Stimulated activated memory B cell treated with anti-CD40 and anti-IgM and Interleukin-4, amounts not matched to agents 10 μg/mL and 1 μg/mL and 100 μg/mL, for 72 hours (primary cell): ENCODE data around the gene GBA2.

Experiments
- ATAC-seq: fragments of 150-1000 bp; cut with Tn5 transposase; 2 replicates; pipeline ENCODE4 v1.10.0; 2021
- H3K27ac Mint-ChIP-seq: one replicate; pipeline ENCODE4 v1.8.0; 2022; ENCODE audit warnings: mild to moderate bottlenecking, mixed read lengths
- H3K27me3 Mint-ChIP-seq: one replicate; pipeline ENCODE4 v1.8.0; 2022; ENCODE audit warnings: mixed read lengths
- H3K36me3 Mint-ChIP-seq: one replicate; pipeline ENCODE4 v1.8.0; 2022; ENCODE audit warnings: mixed read lengths
- H3K4me1 Mint-ChIP-seq: one replicate; pipeline ENCODE4 v1.8.0; 2022; ENCODE audit warnings: mixed read lengths
- H3K4me3 Mint-ChIP-seq: one replicate; pipeline ENCODE4 v1.8.0; 2022; ENCODE audit warnings: mild to moderate bottlenecking, moderate library complexity, mixed read lengths
- H3K9me3 Mint-ChIP-seq: one replicate; pipeline ENCODE4 v1.8.0; 2022; ENCODE audit warnings: mixed read lengths

Gene GBA2

GRCh38 chr9:35703906-35704672 is 44.9 kb downstream of the GBA2 start:
- no peak for ATAC-seq
- Mint-ChIP-seq H3K36me3 (peaks cover 40% of the 10 kb centered on the region), H3K4me1 (no peaks in the 10 kb centered on the region), H3K9me3 (no peaks in the 10 kb centered on the region), H3K27ac (peak overlapping the region; percentile 18), H3K27me3 (no peaks in the 10 kb centered on the region), H3K4me3 (no peak overlapping the region)

DNA sequence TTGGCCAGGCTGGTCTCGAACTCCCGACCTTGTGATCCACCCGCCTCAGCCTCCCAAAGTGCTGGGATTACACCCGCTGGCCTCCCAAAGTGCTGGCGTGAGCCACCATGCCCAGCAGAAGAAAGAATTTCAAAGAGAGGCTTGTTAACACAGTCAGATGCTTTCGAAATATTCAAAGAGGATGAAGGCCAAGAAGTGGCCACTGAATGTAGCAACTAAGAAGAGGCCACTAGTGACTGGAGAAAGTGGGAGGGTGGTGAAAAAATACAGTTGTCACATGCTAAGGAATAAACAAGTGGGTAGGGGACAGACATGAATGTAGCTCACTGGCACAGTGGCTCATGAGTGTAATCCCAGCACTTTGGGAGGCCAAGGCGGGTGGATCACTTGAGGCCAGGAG is 46.3 kb downstream of the GBA2 start:
- no peaks in the 10 kb centered on the region for H3K4me1 Mint-ChIP-seq
- no peak overlapping the region for H3K4me3 Mint-ChIP-seq
- H3K36me3 Mint-ChIP-seq = peaks cover 30% of the 10 kb centered on the region
- H3K9me3 Mint-ChIP-seq = no peaks in the 10 kb centered on the region
- H3K27me3 Mint-ChIP-seq = no peaks in the 10 kb centered on the region
- no peak for ATAC-seq
- no peak overlapping the region for H3K27ac Mint-ChIP-seq

DNA sequence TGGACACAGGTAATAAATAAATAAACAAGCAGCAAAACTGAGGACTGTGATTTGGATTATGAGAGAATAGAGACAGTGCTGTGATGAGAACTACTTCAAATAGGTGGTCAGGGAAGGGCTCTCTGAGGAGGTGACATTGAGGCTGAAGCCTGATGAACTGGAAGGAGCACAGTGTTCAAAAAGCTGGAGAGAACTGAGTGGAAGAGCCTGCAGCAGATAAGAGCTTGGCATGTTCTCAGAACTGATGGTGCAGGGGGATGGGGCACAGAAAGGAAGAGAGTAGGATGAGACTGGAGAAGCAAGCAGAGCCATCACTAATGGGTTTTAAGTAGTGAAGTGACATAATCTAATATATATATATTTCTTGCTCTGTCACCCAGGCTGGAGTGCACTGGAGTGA is 48.1 kb downstream of the GBA2 start:
- Mint-ChIP-seq H3K36me3 (peaks cover 31% of the 10 kb centered on the region), H3K4me3 (no peak overlapping the region), H3K9me3 (no peaks in the 10 kb centered on the region), H3K4me1 (peaks cover 11% of the 10 kb centered on the region), H3K27me3 (no peaks in the 10 kb centered on the region), H3K27ac (no peak overlapping the region)
- no peak for ATAC-seq

GRCh38 chr9:35700031-35700430 is 49.0 kb downstream of the GBA2 start:
- Mint-ChIP-seq H3K9me3 (no peaks in the 10 kb centered on the region), H3K4me3 (no peak overlapping the region), H3K27ac (no peak overlapping the region), H3K36me3 (peaks cover 31% of the 10 kb centered on the region), H3K27me3 (no peaks in the 10 kb centered on the region), H3K4me1 (peaks cover 11% of the 10 kb centered on the region)
- no peak for ATAC-seq

- ATAC-seq = no peak
- H3K36me3 Mint-ChIP-seq = peaks cover 18% of the 10 kb centered on the region
- H3K4me3 Mint-ChIP-seq = no peak overlapping the region
- no peak overlapping the region for H3K27ac Mint-ChIP-seq
- no peaks in the 10 kb centered on the region for H3K9me3 Mint-ChIP-seq
- H3K4me1 Mint-ChIP-seq = peaks cover 11% of the 10 kb centered on the region
- no peaks in the 10 kb centered on the region for H3K27me3 Mint-ChIP-seq
These were observed 50.8 kb downstream of the GBA2 start for GRCh38 chr9:35698231-35698630.

DNA sequence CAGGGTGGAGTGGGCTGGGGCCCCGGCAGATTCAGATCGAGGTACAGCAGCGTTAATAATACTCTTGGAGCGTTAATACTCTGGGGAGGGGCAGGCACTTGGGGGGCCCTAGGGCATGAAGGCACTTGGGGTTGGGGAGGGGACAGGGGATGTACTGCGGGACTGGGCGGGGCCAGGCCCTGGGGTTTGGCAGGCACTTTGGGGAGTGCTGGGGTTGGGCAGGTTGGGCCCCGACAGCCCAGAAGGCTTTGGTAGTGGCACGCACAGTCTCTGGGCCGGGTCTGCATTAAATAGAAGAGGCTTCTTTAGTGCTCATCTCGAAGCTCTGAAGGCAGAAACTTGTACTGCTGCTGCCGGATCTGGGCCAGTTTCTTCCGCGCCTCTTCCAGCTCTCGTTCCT is 51.5 kb downstream of the GBA2 start:
- H3K36me3 Mint-ChIP-seq = peaks cover 18% of the 10 kb centered on the region
- H3K27me3 Mint-ChIP-seq = no peaks in the 10 kb centered on the region
- H3K27ac Mint-ChIP-seq = peak overlapping the region; percentile 42
- no peaks in the 10 kb centered on the region for H3K9me3 Mint-ChIP-seq
- peaks cover 11% of the 10 kb centered on the region for H3K4me1 Mint-ChIP-seq
- H3K4me3 Mint-ChIP-seq = no peak overlapping the region
- peak; percentile 42 for ATAC-seq

DNA sequence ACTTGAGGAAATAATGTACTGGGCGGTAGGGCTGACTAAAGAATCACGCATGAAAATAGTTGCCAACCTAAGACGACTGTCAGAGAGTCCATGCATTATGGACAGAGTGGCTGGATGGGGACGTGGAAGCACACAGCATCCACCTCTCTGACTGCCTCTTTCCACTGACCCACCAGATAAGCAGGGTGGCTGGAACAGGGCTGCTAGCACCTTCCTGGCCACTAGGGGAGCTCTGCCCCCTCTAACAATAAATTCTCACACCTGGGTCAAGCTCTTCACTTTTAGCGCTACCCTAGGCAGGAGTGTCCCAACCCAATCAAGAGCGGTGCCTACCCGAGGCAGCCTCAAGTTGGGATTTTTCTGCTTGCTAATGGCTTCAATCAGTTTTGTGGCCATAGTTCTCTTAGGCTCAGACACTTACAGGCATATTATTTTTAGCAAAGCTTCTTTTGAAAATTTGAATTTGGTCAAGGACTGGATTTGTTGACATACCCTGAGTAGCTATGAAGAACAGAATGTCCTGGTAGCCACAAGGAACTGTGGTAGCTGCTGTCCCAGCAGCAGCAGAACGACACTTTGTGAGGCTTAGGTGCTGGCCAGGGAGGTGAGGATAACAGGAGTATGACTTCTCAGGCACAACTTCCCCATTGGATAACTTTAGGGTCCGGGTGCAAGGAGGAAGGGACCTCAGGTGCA is 52.4 kb downstream of the GBA2 start:
- ATAC-seq = peak; percentile 87
- Mint-ChIP-seq H3K4me3 (no peak overlapping the region), H3K27me3 (no peaks in the 10 kb centered on the region), H3K27ac (peak overlapping the region; percentile 42), H3K36me3 (peaks cover 18% of the 10 kb centered on the region), H3K9me3 (no peaks in the 10 kb centered on the region), H3K4me1 (peaks cover 11% of the 10 kb centered on the region)

GRCh38 chr9:35695943-35696401 is 53.1 kb downstream of the GBA2 start:
- no peaks in the 10 kb centered on the region for H3K9me3 Mint-ChIP-seq
- no peak overlapping the region for H3K4me3 Mint-ChIP-seq
- peaks cover 18% of the 10 kb centered on the region for H3K36me3 Mint-ChIP-seq
- peaks cover 17% of the 10 kb centered on the region for H3K4me1 Mint-ChIP-seq
- no peak for ATAC-seq
- no peak overlapping the region for H3K27ac Mint-ChIP-seq
- H3K27me3 Mint-ChIP-seq = no peaks in the 10 kb centered on the region

- Mint-ChIP-seq H3K4me3 (peak overlapping the region; percentile 4), H3K27me3 (no peaks in the 10 kb centered on the region)
- no peak for ATAC-seq
These were observed 57.2 kb downstream of the GBA2 start for GRCh38 chr9:35691757-35692301.

DNA sequence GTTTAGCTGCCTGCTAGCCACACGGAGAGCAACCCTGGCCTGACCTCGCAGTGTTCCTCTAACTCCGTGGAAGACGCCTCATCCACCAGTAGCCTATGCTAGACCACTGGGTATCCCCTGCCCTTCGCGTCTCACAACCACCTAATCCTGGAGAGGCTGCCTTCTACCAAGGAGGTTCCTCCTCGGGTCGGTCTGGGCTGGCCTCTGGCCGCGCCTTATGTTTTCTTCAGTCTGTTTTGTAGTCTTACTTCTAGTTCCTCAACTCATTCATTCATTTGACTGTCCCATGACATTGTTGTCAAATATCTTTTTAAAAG is 57.7 kb downstream of the GBA2 start:
- Mint-ChIP-seq H3K27ac (peak overlapping the region; percentile 83), H3K9me3 (no peaks in the 10 kb centered on the region), H3K36me3 (peaks cover under 1% of the 10 kb centered on the region), H3K27me3 (no peaks in the 10 kb centered on the region), H3K4me3 (peak overlapping the region; percentile 95), H3K4me1 (peaks cover 21% of the 10 kb centered on the region)
- ATAC-seq = peak; percentile 25

More at GRCh38 chr9:35691757-35692301, 57.2 kb downstream of the GBA2 start:
- peaks cover 6% of the 10 kb centered on the region for H3K36me3 Mint-ChIP-seq
- H3K9me3 Mint-ChIP-seq = no peaks in the 10 kb centered on the region
- H3K27ac Mint-ChIP-seq = peak overlapping the region; percentile 83
- H3K4me1 Mint-ChIP-seq = peaks cover 27% of the 10 kb centered on the region

GRCh38 chr9:35690614-35691333 is 58.3 kb downstream of the GBA2 start:
- no peaks in the 10 kb centered on the region for H3K9me3 Mint-ChIP-seq
- peak; percentile 27 for ATAC-seq
- no peaks in the 10 kb centered on the region for H3K36me3 Mint-ChIP-seq
- H3K27me3 Mint-ChIP-seq = no peaks in the 10 kb centered on the region
- peak overlapping the region; percentile 83 for H3K27ac Mint-ChIP-seq
- H3K4me1 Mint-ChIP-seq = peaks cover 20% of the 10 kb centered on the region
- peak overlapping the region; percentile 95 for H3K4me3 Mint-ChIP-seq

- Mint-ChIP-seq H3K9me3 (no peaks in the 10 kb centered on the region), H3K36me3 (no peaks in the 10 kb centered on the region), H3K27ac (peak overlapping the region; percentile 83), H3K4me1 (peaks cover 20% of the 10 kb centered on the region), H3K27me3 (no peaks in the 10 kb centered on the region), H3K4me3 (peak overlapping the region; percentile 75)
- no peak for ATAC-seq
These were observed 58.8 kb downstream of the GBA2 start for GRCh38 chr9:35690294-35690613.

- peak within 1 kb of the TSS; percentile 83 for H3K27ac Mint-ChIP-seq
These were observed 59.3 kb downstream of the GBA2 start, which contains the start of gene TPM2 for GRCh38 chr9:35689542-35690293. TSS of gene TPM2 (minus strand) at chr9:35689925. CDS start at chr9:35689817, 108 bp downstream.

DNA sequence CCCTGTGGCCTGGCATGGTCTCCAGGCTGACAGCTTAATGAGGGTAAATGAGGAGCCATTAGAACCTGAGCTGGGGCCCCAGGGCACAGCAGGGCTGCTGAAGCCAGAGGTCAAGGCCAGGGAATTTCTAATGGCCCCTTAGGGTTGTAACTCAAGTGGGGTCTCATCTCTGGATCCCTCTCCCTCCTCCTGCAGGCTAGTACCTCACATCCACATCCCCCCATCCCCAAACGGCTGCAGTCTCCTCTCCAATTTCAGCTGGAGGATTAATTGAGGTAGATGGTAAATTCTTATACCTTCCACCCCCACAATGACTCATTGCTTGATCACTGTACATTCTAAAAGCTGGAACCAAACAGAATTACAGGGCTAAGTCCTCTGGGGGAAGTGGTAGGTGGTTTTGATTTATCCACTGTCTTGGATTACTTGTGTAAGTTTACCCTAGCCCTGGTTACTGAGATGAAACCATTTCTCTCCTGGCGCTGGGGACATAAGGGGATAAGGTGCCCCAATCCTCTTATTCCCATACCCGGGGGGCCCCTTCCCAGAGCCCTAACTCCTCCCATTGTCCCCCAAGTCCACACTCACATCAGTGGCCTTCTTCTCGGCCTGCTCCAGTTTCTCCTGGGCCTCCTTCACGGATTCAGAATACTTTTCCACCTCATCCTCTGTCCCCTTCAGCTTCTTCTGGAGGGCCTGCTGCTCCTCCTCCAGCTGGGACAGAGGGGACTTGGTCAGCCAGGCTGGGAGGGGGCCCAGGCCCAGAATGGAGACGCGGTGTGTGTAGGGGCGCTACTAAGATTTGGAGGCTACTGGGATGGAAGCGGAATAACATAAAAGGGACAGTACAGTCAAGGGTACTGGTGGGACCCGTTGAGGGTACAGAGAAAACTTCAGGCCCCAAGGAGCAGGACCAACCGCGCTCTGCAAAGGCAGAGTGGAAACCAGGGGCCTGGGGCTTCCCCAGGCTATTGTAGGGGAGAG is 60.2 kb downstream of the GBA2 start:
- no peak for ATAC-seq
- Mint-ChIP-seq H3K27ac (peak overlapping the region; percentile 3), H3K36me3 (no peaks in the 10 kb centered on the region), H3K4me3 (peak overlapping the region; percentile 26), H3K27me3 (no peaks in the 10 kb centered on the region), H3K4me1 (peaks cover 20% of the 10 kb centered on the region), H3K9me3 (no peaks in the 10 kb centered on the region)

More at GRCh38 chr9:35689542-35690293, 59.3 kb downstream of the GBA2 start, which contains the start of gene TPM2:
- Mint-ChIP-seq H3K9me3 (no peaks in the 10 kb centered on the region), H3K4me1 (peaks cover 20% of the 10 kb centered on the region), H3K4me3 (peak within 1 kb of the TSS; percentile 95), H3K36me3 (no peaks in the 10 kb centered on the region), H3K27me3 (no peaks in the 10 kb centered on the region)
- ATAC-seq = peak; percentile 61
